ENCODE measurements around the gene C1orf50. TPM values are rescaled to one million over a fixed set of nuclear protein-coding genes. Genes with fewer than 3 reads are reported as not detected.

The C1orf50 gene
- polyA plus RNA-seq, 1 donor: 8.4 TPM

- no peak for DNase-seq
- Histone ChIP-seq H3K4me3 (ENCODE audit: low read length) (no peak overlapping the region), H3K4me1 (ENCODE audit: control insufficient read depth, insufficient read depth, low read length) (no peaks in the 10 kb centered on the region), H3K36me3 (ENCODE audit: control insufficient read depth, insufficient read depth, low read length) (peaks cover 42% of the 10 kb centered on the region), H3K9me3 (ENCODE audit: control insufficient read depth, low read depth, low read length) (no peaks in the 10 kb centered on the region), H3K27ac (ENCODE audit: low read length) (no peak overlapping the region), H3K27me3 (ENCODE audit: control insufficient read depth, insufficient read depth, low read length) (no peaks in the 10 kb centered on the region)
- WGBS (ENCODE audit: insufficient coverage, low lambda C conversion rate): no CpG with 5 or more reads among the region's 3 CpGs
Measured at GRCh38 chr1:42758641-42759040, 8.4 kb upstream of the C1orf50 start.

GRCh38 chr1:42759114-42759513, 7.9 kb upstream of the C1orf50 start:
- H3K9me3 ChIP-seq (ENCODE audit: control insufficient read depth, low read depth, low read length): no peaks in the 10 kb centered on the region
- no peak for DNase-seq
- no peaks in the 10 kb centered on the region for H3K27me3 ChIP-seq (ENCODE audit: control insufficient read depth, insufficient read depth, low read length)
- H3K27ac ChIP-seq (ENCODE audit: low read length): no peak overlapping the region
- no peak overlapping the region for H3K4me3 ChIP-seq (ENCODE audit: low read length)
- H3K36me3 ChIP-seq (ENCODE audit: control insufficient read depth, insufficient read depth, low read length): peaks cover 38% of the 10 kb centered on the region
- no peaks in the 10 kb centered on the region for H3K4me1 ChIP-seq (ENCODE audit: control insufficient read depth, insufficient read depth, low read length)
- 80% methylated on average over 1 of the region's 9 CpGs for WGBS (ENCODE audit: insufficient coverage, low lambda C conversion rate)

GRCh38 chr1:42761567-42761966, 5.5 kb upstream of the C1orf50 start:
- Histone ChIP-seq H3K9me3 (ENCODE audit: control insufficient read depth, low read depth, low read length) (no peaks in the 10 kb centered on the region), H3K36me3 (ENCODE audit: control insufficient read depth, insufficient read depth, low read length) (peaks cover 17% of the 10 kb centered on the region), H3K4me3 (ENCODE audit: low read length) (no peak overlapping the region), H3K27me3 (ENCODE audit: control insufficient read depth, insufficient read depth, low read length) (no peaks in the 10 kb centered on the region), H3K4me1 (ENCODE audit: control insufficient read depth, insufficient read depth, low read length) (no peaks in the 10 kb centered on the region), H3K27ac (ENCODE audit: low read length) (no peak overlapping the region)
- WGBS (ENCODE audit: insufficient coverage, low lambda C conversion rate): 100% methylated on average over 1 of the region's 4 CpGs
- no peak for DNase-seq

GRCh38 chr1:42762269-42762668, 4.8 kb upstream of the C1orf50 start:
- H3K4me3 ChIP-seq (ENCODE audit: low read length): no peak overlapping the region

GRCh38 chr1:42765269-42765668, 1.8 kb upstream of the C1orf50 start:
- no peaks in the 10 kb centered on the region for H3K9me3 ChIP-seq (ENCODE audit: control insufficient read depth, low read depth, low read length)
- DNase-seq: no peak
- H3K4me3 ChIP-seq (ENCODE audit: low read length): peak overlapping the region; percentile 86
- H3K36me3 ChIP-seq (ENCODE audit: control insufficient read depth, insufficient read depth, low read length): no peaks in the 10 kb centered on the region
- no peak overlapping the region for H3K27ac ChIP-seq (ENCODE audit: low read length)
- WGBS (ENCODE audit: insufficient coverage, low lambda C conversion rate): no CpG with 5 or more reads among the region's 7 CpGs
- H3K4me1 ChIP-seq (ENCODE audit: control insufficient read depth, insufficient read depth, low read length): peaks cover 6% of the 10 kb centered on the region
- H3K27me3 ChIP-seq (ENCODE audit: control insufficient read depth, insufficient read depth, low read length): no peaks in the 10 kb centered on the region

More at GRCh38 chr1:42762269-42762668, 4.8 kb upstream of the C1orf50 start:
- WGBS (ENCODE audit: insufficient coverage, low lambda C conversion rate): no CpG with 5 or more reads among the region's 5 CpGs
- Histone ChIP-seq H3K27me3 (ENCODE audit: control insufficient read depth, insufficient read depth, low read length) (no peaks in the 10 kb centered on the region), H3K4me1 (ENCODE audit: control insufficient read depth, insufficient read depth, low read length) (no peaks in the 10 kb centered on the region), H3K9me3 (ENCODE audit: control insufficient read depth, low read depth, low read length) (no peaks in the 10 kb centered on the region), H3K36me3 (ENCODE audit: control insufficient read depth, insufficient read depth, low read length) (peaks cover 16% of the 10 kb centered on the region), H3K27ac (ENCODE audit: low read length) (no peak overlapping the region)
- DNase-seq: no peak

GRCh38 chr1:42765832-42766740, 963 bp upstream of the C1orf50 start:
- Histone ChIP-seq H3K9me3 (ENCODE audit: control insufficient read depth, low read depth, low read length) (no peaks in the 10 kb centered on the region), H3K4me1 (ENCODE audit: control insufficient read depth, insufficient read depth, low read length) (peaks cover 6% of the 10 kb centered on the region), H3K27ac (ENCODE audit: low read length) (peak overlapping the region; percentile 54), H3K27me3 (ENCODE audit: control insufficient read depth, insufficient read depth, low read length) (no peaks in the 10 kb centered on the region), H3K36me3 (ENCODE audit: control insufficient read depth, insufficient read depth, low read length) (no peaks in the 10 kb centered on the region), H3K4me3 (ENCODE audit: low read length) (peak overlapping the region; percentile 86)
- WGBS (ENCODE audit: insufficient coverage, low lambda C conversion rate): no CpG with 5 or more reads among the region's 44 CpGs
- peak; percentile 42 to 55 for DNase-seq

GRCh38 chr1:42767510-42768000, 506 bp downstream of the C1orf50 start:
- H3K4me3 ChIP-seq (ENCODE audit: low read length): peak overlapping the region; percentile 86
- peak overlapping the region; percentile 92 for H3K27ac ChIP-seq (ENCODE audit: low read length)
- H3K27me3 ChIP-seq (ENCODE audit: control insufficient read depth, insufficient read depth, low read length): no peaks in the 10 kb centered on the region
- peak; percentile 37 to 82 for DNase-seq
- no peaks in the 10 kb centered on the region for H3K9me3 ChIP-seq (ENCODE audit: control insufficient read depth, low read depth, low read length)
- H3K36me3 ChIP-seq (ENCODE audit: control insufficient read depth, insufficient read depth, low read length): no peaks in the 10 kb centered on the region
- H3K4me1 ChIP-seq (ENCODE audit: control insufficient read depth, insufficient read depth, low read length): peaks cover 6% of the 10 kb centered on the region
- WGBS (ENCODE audit: insufficient coverage, low lambda C conversion rate): no CpG with 5 or more reads among the region's 23 CpGs

GRCh38 chr1:42768172-42768571, 1.1 kb downstream of the C1orf50 start:
- DNase-seq: no peak
- Histone ChIP-seq H3K36me3 (ENCODE audit: control insufficient read depth, insufficient read depth, low read length) (peaks cover under 1% of the 10 kb centered on the region), H3K27ac (ENCODE audit: low read length) (peak overlapping the region; percentile 92), H3K27me3 (ENCODE audit: control insufficient read depth, insufficient read depth, low read length) (no peaks in the 10 kb centered on the region), H3K4me1 (ENCODE audit: control insufficient read depth, insufficient read depth, low read length) (peaks cover 6% of the 10 kb centered on the region), H3K4me3 (ENCODE audit: low read length) (peak overlapping the region; percentile 86), H3K9me3 (ENCODE audit: control insufficient read depth, low read depth, low read length) (no peaks in the 10 kb centered on the region)
- WGBS (ENCODE audit: insufficient coverage, low lambda C conversion rate): 100% methylated on average over 1 of the region's 2 CpGs

- WGBS (ENCODE audit: insufficient coverage, low lambda C conversion rate): 100% methylated on average over 1 of the region's 3 CpGs
- H3K4me1 ChIP-seq (ENCODE audit: control insufficient read depth, insufficient read depth, low read length): peaks cover 6% of the 10 kb centered on the region
- DNase-seq: peak; percentile 56 to 75
- H3K27ac ChIP-seq (ENCODE audit: low read length): no peak overlapping the region
- no peaks in the 10 kb centered on the region for H3K9me3 ChIP-seq (ENCODE audit: control insufficient read depth, low read depth, low read length)
- H3K36me3 ChIP-seq (ENCODE audit: control insufficient read depth, insufficient read depth, low read length): peaks cover 11% of the 10 kb centered on the region
- H3K4me3 ChIP-seq (ENCODE audit: low read length): no peak overlapping the region
- H3K27me3 ChIP-seq (ENCODE audit: control insufficient read depth, insufficient read depth, low read length): no peaks in the 10 kb centered on the region
Measured at GRCh38 chr1:42769811-42770210, 2.8 kb downstream of the C1orf50 start.

- no peak overlapping the region for H3K4me3 ChIP-seq (ENCODE audit: low read length)
- H3K9me3 ChIP-seq (ENCODE audit: control insufficient read depth, low read depth, low read length): no peaks in the 10 kb centered on the region
- peaks cover 3% of the 10 kb centered on the region for H3K4me1 ChIP-seq (ENCODE audit: control insufficient read depth, insufficient read depth, low read length)
- no peak overlapping the region for H3K27ac ChIP-seq (ENCODE audit: low read length)
- H3K36me3 ChIP-seq (ENCODE audit: control insufficient read depth, insufficient read depth, low read length): peaks cover 45% of the 10 kb centered on the region
- 60% methylated on average over 2 of the region's 2 CpGs for WGBS (ENCODE audit: insufficient coverage, low lambda C conversion rate)
- H3K27me3 ChIP-seq (ENCODE audit: control insufficient read depth, insufficient read depth, low read length): no peaks in the 10 kb centered on the region
- DNase-seq: no peak
Measured at GRCh38 chr1:42773420-42773819, 6.4 kb downstream of the C1orf50 start.
